Smooth muscle cell of trachea (primary cell): ENCODE measurements around the gene ARFIP2. TPM values are rescaled to one million over a fixed set of nuclear protein-coding genes. Genes with fewer than 3 reads are reported as not detected.

ENCODE experiments used
- total RNA-seq: library from RNA; depleted of rRNA; stranded (reverse); fragments of >200 nt; gene quantifications from 2 replicates; pipeline ENCODE4 v1.2.1, GENCODE V29; 2014

ARFIP2 gene
- total RNA-seq = 63.7 and 65.5 TPM in 2 replicates

GRCh38 chr11:6481012-6481923 lies at the start of gene ARFIP2, which contains the start of gene TIMM10B:
TSS of gene ARFIP2 (minus strand) at chr11:6481331. CDS start at chr11:6480421, 910 bp downstream.
TSS of gene TIMM10B (plus strand) at chr11:6481501. CDS start at chr11:6481517, 16 bp downstream.

GRCh38 chr11:6497069-6497839 lies 16.1 kb upstream of the ARFIP2 start, which contains the start of gene DNHD1:
TSS of gene DNHD1 (plus strand) at chr11:6497280. CDS start at chr11:6498216, 936 bp downstream.

GRCh38 chr11:6473451-6474412 lies 7.4 kb downstream of the ARFIP2 start, which contains the start of gene TRIM3:
TSS of gene TRIM3 (minus strand) at chr11:6473941. CDS start at chr11:6465695, 8,246 bp downstream.

GRCh38 chr11:6440906-6441358 lies 40.2 kb downstream of the ARFIP2 start, which contains the start of gene HPX:
TSS of gene HPX (minus strand) at chr11:6440987. CDS start at chr11:6440963, 24 bp downstream.

Other genes starting within 250 kb of the ARFIP2 start
- gene FHIP1B, start 246.7 kb downstream of the ARFIP2 start, total RNA-seq = 13.4 and 13.7 TPM in 2 replicates
- gene CNGA4, start 242.2 kb downstream of the ARFIP2 start, total RNA-seq = 0.33 TPM in 1 of 2 replicates, not detected in the other
- gene CCKBR, start 221.5 kb downstream of the ARFIP2 start, total RNA-seq = not detected in 2 replicates
- 301 and 798 TPM in 2 replicates for gene CAVIN3, start 160.8 kb downstream of the ARFIP2 start, total RNA-seq
- 50.8 and 113 TPM in 2 replicates for gene SMPD1, start 90.9 kb downstream of the ARFIP2 start, total RNA-seq
- 55.3 and 83.9 TPM in 2 replicates for gene APBB1, start 62.2 kb downstream of the ARFIP2 start, total RNA-seq
- 0.44 and 1.7 TPM in 2 replicates for gene HPX, start 40.3 kb downstream of the ARFIP2 start, total RNA-seq
- gene TRIM3, start 7.4 kb downstream of the ARFIP2 start, total RNA-seq = 25.2 and 56.1 TPM in 2 replicates
- gene TIMM10B, start 170 bp upstream of the ARFIP2 start, total RNA-seq = 37.1 and 46.1 TPM in 2 replicates
- 14.2 and 14.7 TPM in 2 replicates for gene DNHD1, start 15.9 kb upstream of the ARFIP2 start, total RNA-seq
- 10.0 and 11.9 TPM in 2 replicates for gene RRP8, start 122.3 kb upstream of the ARFIP2 start, total RNA-seq
- gene ILK, start 122.4 kb upstream of the ARFIP2 start, total RNA-seq = 227 and 239 TPM in 2 replicates
- 46.5 and 87.8 TPM in 2 replicates for gene TAF10, start 130.9 kb upstream of the ARFIP2 start, total RNA-seq
- 38.3 and 205 TPM in 2 replicates for gene TPP1, start 138.1 kb upstream of the ARFIP2 start, total RNA-seq
- 24.4 and 39.2 TPM in 2 replicates for gene DCHS1, start 174.5 kb upstream of the ARFIP2 start, total RNA-seq
- gene MRPL17, start 202.0 kb upstream of the ARFIP2 start, total RNA-seq = 32.3 and 48.6 TPM in 2 replicates